Middle frontal gyrus (tissue), 1 donor: ENCODE data around the gene CALN1.

Source experiments
- DNase-seq: peaks from one replicate; pipeline ENCODE4 v3.0.0-alpha.2; 2015; ENCODE audit warnings: low spot score; ENCODE audit errors: extremely low spot score

CALN1 gene

GRCh38 chr7:72048420-72048819, 363.7 kb downstream of the CALN1 start:
- no peak for DNase-seq

GRCh38 chr7:72042855-72043254, 369.3 kb downstream of the CALN1 start:
- no peak for DNase-seq

GRCh38 chr7:72040641-72041040, 371.5 kb downstream of the CALN1 start:
- no peak for DNase-seq

- no peak for DNase-seq
Observed at GRCh38 chr7:72039460-72039859, 372.7 kb downstream of the CALN1 start.

GRCh38 chr7:72038022-72038732, 374.0 kb downstream of the CALN1 start:
- DNase-seq, result no peak

GRCh38 chr7:72037516-72037915, 374.6 kb downstream of the CALN1 start:
- no peak for DNase-seq

GRCh38 chr7:72035266-72035665, 376.9 kb downstream of the CALN1 start:
- DNase-seq, result no peak

- peak; percentile 49 for DNase-seq
Observed at GRCh38 chr7:72032934-72033333, 379.2 kb downstream of the CALN1 start.

- DNase-seq, result no peak
Observed at GRCh38 chr7:72030994-72031667, 381.0 kb downstream of the CALN1 start.

- DNase-seq, result no peak
Observed at GRCh38 chr7:72028267-72028666, 383.9 kb downstream of the CALN1 start.

GRCh38 chr7:72025381-72025960, 386.7 kb downstream of the CALN1 start:
- no peak for DNase-seq

- DNase-seq, result no peak
Observed at GRCh38 chr7:72023926-72024325, 388.2 kb downstream of the CALN1 start.

GRCh38 chr7:72021716-72022115, 390.4 kb downstream of the CALN1 start:
- DNase-seq, result no peak

- no peak for DNase-seq
Observed at GRCh38 chr7:72020311-72020710, 391.8 kb downstream of the CALN1 start.

- DNase-seq, result no peak
Observed at GRCh38 chr7:72019436-72019835, 392.7 kb downstream of the CALN1 start.

- no peak for DNase-seq
Observed at GRCh38 chr7:72017756-72018155, 394.4 kb downstream of the CALN1 start.

- no peak for DNase-seq
Observed at GRCh38 chr7:72016574-72016973, 395.6 kb downstream of the CALN1 start.

- no peak for DNase-seq
Observed at GRCh38 chr7:72015136-72015535, 397.0 kb downstream of the CALN1 start.

- no peak for DNase-seq
Observed at GRCh38 chr7:72007018-72007417, 405.1 kb downstream of the CALN1 start.

GRCh38 chr7:72003236-72003635, 408.9 kb downstream of the CALN1 start:
- DNase-seq, result no peak

- no peak for DNase-seq
Observed at GRCh38 chr7:71996141-71996540, 416.0 kb downstream of the CALN1 start.

- DNase-seq, result no peak
Observed at GRCh38 chr7:71995111-71995510, 417.0 kb downstream of the CALN1 start.

- DNase-seq, result no peak
Observed at GRCh38 chr7:71991586-71991985, 420.6 kb downstream of the CALN1 start.
